Gastroesophageal sphincter (tissue), 4 donors: ENCODE measurements around the gene EIPR1. TPM values are rescaled to one million over a fixed set of nuclear protein-coding genes. Genes with fewer than 3 reads are reported as not detected.

Experiments used
- ATAC-seq: fragments of 150-250 bp; one replicate; pipeline ENCODE4 v1.9.1; 2016; ENCODE audit warnings: mild to moderate bottlenecking, moderate library complexity
- H3K27ac ChIP-seq, 4 donors: fragments of 200-600 bp; sonication (generic) in 3 of 4; 1 replicate in 3 of 4; 2 replicates in 1 of 4; pipeline ENCODE4 v1.5.1; 2016 to 2019
- H3K27me3 ChIP-seq: fragments of 200-600 bp; sonication (generic); one replicate; pipeline ENCODE4 v1.5.1; 2019
- H3K36me3 ChIP-seq, 2 donors: fragments of 200-600 bp; sonication (generic); one replicate each; pipeline ENCODE4 v1.5.1; 2019; ENCODE audit warnings: control low read depth in 1 of 2
- H3K4me1 ChIP-seq, 3 donors: fragments of 200-600 bp; sonication (generic); 1 replicate in 2 of 3; 2 replicates in 1 of 3; pipeline ENCODE4 v1.5.1; 2016 to 2019; ENCODE audit warnings: control low read depth in 2 of 3
- H3K4me3 ChIP-seq, 2 donors: fragments of 200-600 bp; sonication (generic); one replicate each; pipeline ENCODE4 v1.5.1; 2019; ENCODE audit warnings: mild to moderate bottlenecking in 1 of 2, moderate library complexity in 1 of 2
- H3K9me3 ChIP-seq, 3 donors: fragments of 200-600 bp; sonication (generic); one replicate each; pipeline ENCODE4 v1.5.1; 2017 to 2019; ENCODE audit warnings: control low read depth in 2 of 3
- CTCF ChIP-seq, 4 experiments: fragments of 200-600 bp in 2 of 4; fragments of 450-650 bp in 2 of 4; sonication (generic) in 1 of 4; IDR thresholded peaks; one replicate each; pipeline ENCODE4 v1.5.1; 2017 to 2019; ENCODE audit warnings: antibody characterized with exemption in 4 of 4, mild to moderate bottlenecking in 2 of 4, moderate library complexity in 2 of 4
- EP300 ChIP-seq: sonication (generic); formaldehyde crosslinking; IDR thresholded peaks from one replicate; pipeline ENCODE4 v1.6.1; 2017; ENCODE audit warnings: antibody characterized with exemption, mild to moderate bottlenecking
- POLR2A ChIP-seq, 2 donors: fragments of 450-650 bp; IDR thresholded peaks; one replicate each; pipeline ENCODE4 v1.6.1; 2017; ENCODE audit warnings: antibody characterized with exemption in 2 of 2, mild to moderate bottlenecking in 2 of 2, moderate library complexity in 1 of 2
- POLR2AphosphoS5 ChIP-seq: sonication (generic); formaldehyde crosslinking; IDR thresholded peaks from one replicate; pipeline ENCODE4 v1.6.1; 2017; ENCODE audit warnings: antibody characterized with exemption
- WGBS, 2 donors: methylation state at CpG; one replicate each; pipeline ENCODE4 v1.1.5; 2018; ENCODE audit warnings: low coverage in 1 of 2; 5-methylcytosine and 5-hydroxymethylcytosine counted together
- total RNA-seq, 4 donors: library from RNA; depleted of rRNA; stranded (reverse); fragments of >200 nt; gene quantifications; one replicate each; pipeline ENCODE4 v1.1.0, GENCODE V29; 2016

EIPR1 gene
- total RNA-seq, 4 donors from 2014 or later = 11.3 to 26.8 (median 22.2) TPM

DNA sequence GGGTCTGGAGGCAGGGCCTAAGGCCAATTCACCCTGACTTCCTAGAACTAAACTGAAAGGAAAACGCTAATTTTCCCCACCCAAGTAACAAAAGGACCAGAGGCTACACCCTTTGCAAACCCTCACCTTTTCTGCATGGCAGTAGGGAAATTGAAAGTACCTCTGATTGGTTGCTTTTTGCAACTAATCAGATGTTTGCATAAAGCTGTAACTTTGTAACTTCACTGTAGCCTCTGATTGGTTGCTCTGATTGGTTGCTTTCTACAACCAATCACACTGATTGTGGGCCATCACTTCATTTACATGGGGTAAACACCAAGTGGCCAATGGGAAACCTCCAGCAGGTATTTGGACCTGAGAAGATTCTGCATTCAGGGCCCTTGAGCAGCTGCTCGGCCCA is 20.8 kb downstream of the EIPR1 start:
- peaks cover 0 to 25% of the 10 kb centered on the region in 2 donors for H3K36me3 ChIP-seq
- no peaks in the 10 kb centered on the region for H3K4me1 ChIP-seq
- TF ChIP-seq EP300 = no peak
- TF ChIP-seq POLR2A (IDR thresholded peaks at IDR 0.05) = no peak
- no peak for TF ChIP-seq CTCF (IDR thresholded peaks at IDR 0.05)
- no peak for TF ChIP-seq POLR2AphosphoS5
- ATAC-seq = no peak
- 80 to 87% methylated on average over 2 of the region's 2 CpGs for WGBS, 2 donors
- H3K27me3 ChIP-seq = no peaks in the 10 kb centered on the region
- H3K4me3 ChIP-seq = no peak overlapping the region
- H3K9me3 ChIP-seq = no peaks in the 10 kb centered on the region
- no peak overlapping the region for H3K27ac ChIP-seq

GRCh38 chr2:3355951-3356569 is 21.6 kb downstream of the EIPR1 start:
- no peak for ATAC-seq
- WGBS, 2 donors = 68 to 90% methylated on average over 2 to 8 of the region's 8 CpGs
- Histone ChIP-seq H3K4me3 (no peak overlapping the region), H3K27me3 (no peaks in the 10 kb centered on the region), H3K4me1 (no peaks in the 10 kb centered on the region), H3K27ac (no peak overlapping the region), H3K36me3 (peaks cover 0 to 29% of the 10 kb centered on the region in 2 donors), H3K9me3 (no peaks in the 10 kb centered on the region)
- TF ChIP-seq POLR2A (IDR thresholded peaks at IDR 0.05) = no peak
- no peak for TF ChIP-seq EP300
- TF ChIP-seq CTCF (IDR thresholded peaks at IDR 0.05) = no peak
- TF ChIP-seq POLR2AphosphoS5 = no peak

- no peaks in the 10 kb centered on the region for H3K27me3 ChIP-seq
- no peak for TF ChIP-seq POLR2AphosphoS5
- no peak for TF ChIP-seq CTCF (IDR thresholded peaks at IDR 0.05)
- no peak for TF ChIP-seq EP300
- no peak for TF ChIP-seq POLR2A (IDR thresholded peaks at IDR 0.05)
- H3K27ac ChIP-seq = no peak overlapping the region
- ATAC-seq = no peak
- peaks cover 0 to 29% of the 10 kb centered on the region in 2 donors for H3K36me3 ChIP-seq
- H3K4me3 ChIP-seq = no peak overlapping the region
- 79% methylated on average over 2 of the region's 3 CpGs; no CpG with 5 or more reads in 1 of the 2 donors for WGBS, 2 donors
- no peaks in the 10 kb centered on the region for H3K9me3 ChIP-seq
- H3K4me1 ChIP-seq = no peaks in the 10 kb centered on the region
These were observed 22.6 kb downstream of the EIPR1 start for GRCh38 chr2:3354986-3355385.

- Histone ChIP-seq H3K9me3 (no peaks in the 10 kb centered on the region), H3K27ac (no peak overlapping the region), H3K27me3 (no peaks in the 10 kb centered on the region), H3K4me3 (no peak overlapping the region), H3K4me1 (no peaks in the 10 kb centered on the region), H3K36me3 (peaks cover 0 to 50% of the 10 kb centered on the region in 2 donors)
- ATAC-seq = no peak
- 44 to 56% methylated on average over 7 to 9 of the region's 13 CpGs for WGBS, 2 donors
- TF ChIP-seq CTCF (IDR thresholded peaks at IDR 0.05) (no peak), POLR2AphosphoS5 (no peak)
These were observed 28.4 kb downstream of the EIPR1 start for GRCh38 chr2:3349211-3349693.

GRCh38 chr2:3348767-3349166 is 28.9 kb downstream of the EIPR1 start:
- 61 to 92% methylated on average over 2 to 8 of the region's 12 CpGs for WGBS, 2 donors
- TF ChIP-seq CTCF (IDR thresholded peaks at IDR 0.05) (no peak), POLR2AphosphoS5 (no peak), EP300 (no peak), POLR2A (IDR thresholded peaks at IDR 0.05) (no peak)
- Histone ChIP-seq H3K4me3 (no peak overlapping the region), H3K4me1 (no peaks in the 10 kb centered on the region), H3K36me3 (peaks cover 0 to 46% of the 10 kb centered on the region in 2 donors), H3K9me3 (no peaks in the 10 kb centered on the region), H3K27ac (no peak overlapping the region), H3K27me3 (no peaks in the 10 kb centered on the region)
- ATAC-seq = no peak
